ENCODE measurements around the gene CCDC12.

CCDC12 gene

DNA sequence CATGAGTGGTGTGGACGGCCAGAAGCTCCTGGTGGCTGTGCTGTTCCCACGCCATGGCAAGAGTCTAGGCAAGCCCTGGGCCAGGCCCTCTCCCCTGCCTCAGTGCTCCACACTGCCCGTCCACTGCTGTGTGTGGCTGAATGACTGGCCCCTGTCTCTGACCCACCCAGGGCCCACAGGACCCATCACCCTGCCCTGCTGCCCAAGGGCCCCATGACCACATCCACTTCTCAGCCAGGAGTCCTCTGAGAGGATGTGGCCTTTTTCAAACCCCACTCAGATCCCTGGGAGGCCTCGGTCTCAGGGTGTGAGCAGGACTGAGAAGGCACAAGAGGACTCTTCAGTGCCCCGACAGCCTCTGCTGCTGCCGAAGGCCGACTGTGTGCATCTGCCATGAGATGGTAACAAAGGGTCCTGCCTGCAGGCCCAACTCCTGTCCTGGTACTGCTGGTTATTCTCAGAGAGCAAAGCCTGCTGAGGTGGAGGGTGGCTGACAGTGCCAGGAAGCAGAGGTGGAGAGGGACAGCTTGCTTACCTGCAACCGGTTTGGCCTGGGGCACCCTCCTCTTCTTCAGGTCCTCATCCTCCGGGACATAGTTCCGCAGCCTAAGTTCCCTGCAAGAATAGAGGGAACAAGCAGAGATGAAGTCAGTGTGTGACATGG lies 51.5 kb downstream of the CCDC12 start:
- no peak overlapping the region for H3K4me3 ChIP-seq (ENCODE audit: low read depth, low read length)
- DNase-seq (ENCODE audit: low read depth), result no peak
- no peak for TF ChIP-seq POLR2A (IDR thresholded peaks at IDR 0.05; ENCODE audit: extremely low read depth, insufficient read length)
- no peak for TF ChIP-seq MYC (IDR thresholded peaks at IDR 0.05; ENCODE audit: low read depth, low read length)
- TF ChIP-seq, protein P1, sequence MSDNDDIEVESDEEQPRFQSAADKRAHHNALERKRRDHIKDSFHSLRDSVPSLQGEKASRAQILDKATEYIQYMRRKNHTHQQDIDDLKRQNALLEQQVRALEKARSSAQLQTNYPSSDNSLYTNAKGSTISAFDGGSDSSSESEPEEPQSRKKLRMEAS (IDR thresholded peaks at IDR 0.05; ENCODE audit: low read depth, low read length), result no peak
- TF ChIP-seq, protein P2, sequence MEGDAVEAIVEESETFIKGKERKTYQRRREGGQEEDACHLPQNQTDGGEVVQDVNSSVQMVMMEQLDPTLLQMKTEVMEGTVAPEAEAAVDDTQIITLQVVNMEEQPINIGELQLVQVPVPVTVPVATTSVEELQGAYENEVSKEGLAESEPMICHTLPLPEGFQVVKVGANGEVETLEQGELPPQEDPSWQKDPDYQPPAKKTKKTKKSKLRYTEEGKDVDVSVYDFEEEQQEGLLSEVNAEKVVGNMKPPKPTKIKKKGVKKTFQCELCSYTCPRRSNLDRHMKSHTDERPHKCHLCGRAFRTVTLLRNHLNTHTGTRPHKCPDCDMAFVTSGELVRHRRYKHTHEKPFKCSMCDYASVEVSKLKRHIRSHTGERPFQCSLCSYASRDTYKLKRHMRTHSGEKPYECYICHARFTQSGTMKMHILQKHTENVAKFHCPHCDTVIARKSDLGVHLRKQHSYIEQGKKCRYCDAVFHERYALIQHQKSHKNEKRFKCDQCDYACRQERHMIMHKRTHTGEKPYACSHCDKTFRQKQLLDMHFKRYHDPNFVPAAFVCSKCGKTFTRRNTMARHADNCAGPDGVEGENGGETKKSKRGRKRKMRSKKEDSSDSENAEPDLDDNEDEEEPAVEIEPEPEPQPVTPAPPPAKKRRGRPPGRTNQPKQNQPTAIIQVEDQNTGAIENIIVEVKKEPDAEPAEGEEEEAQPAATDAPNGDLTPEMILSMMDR (IDR thresholded peaks at IDR 0.05; ENCODE audit: low read depth, low read length), result no peak

DNA sequence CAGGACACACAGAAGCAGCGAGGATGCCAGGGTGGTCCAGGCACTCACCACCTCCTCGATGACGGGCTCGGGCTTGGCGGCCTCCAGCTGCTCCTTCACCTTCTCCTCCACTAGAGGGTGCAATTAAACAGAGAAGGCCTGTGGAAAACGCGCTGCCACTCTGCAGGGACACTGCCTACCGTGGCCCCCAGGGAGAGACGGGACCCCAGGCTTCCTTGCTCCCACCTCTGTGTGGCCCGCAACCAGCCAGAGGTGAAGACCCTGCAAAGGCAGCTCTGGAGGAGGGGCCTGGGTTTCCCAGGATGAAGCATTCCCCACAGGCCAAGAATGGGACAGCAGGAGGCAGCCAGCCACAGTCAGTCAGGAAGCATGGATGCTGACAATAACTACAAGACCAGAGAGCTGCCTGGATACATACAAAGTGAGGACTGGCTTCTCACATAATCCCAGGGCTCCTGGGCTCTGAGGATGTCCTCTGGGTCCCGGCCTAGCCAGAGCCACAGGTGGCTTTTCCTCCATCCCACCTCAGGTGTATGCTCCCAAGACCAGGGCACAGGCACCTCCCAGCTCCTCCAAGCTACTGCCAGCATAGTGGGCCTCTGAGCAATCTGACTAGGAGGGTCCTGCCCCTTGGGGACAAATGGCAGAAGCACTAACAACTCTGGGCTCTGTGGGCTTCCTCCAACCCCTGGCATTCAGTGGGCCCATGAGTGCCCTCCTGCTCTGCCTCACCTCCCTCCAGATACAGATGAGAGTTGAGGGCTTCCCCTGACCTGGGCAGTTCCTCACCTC lies 52.8 kb downstream of the CCDC12 start:
- TF ChIP-seq, protein P2 (IDR thresholded peaks at IDR 0.05; ENCODE audit: low read depth, low read length), result peak; percentile 51
- TF ChIP-seq POLR2A (IDR thresholded peaks at IDR 0.05; ENCODE audit: extremely low read depth, insufficient read length), result no peak
- DNase-seq (ENCODE audit: low read depth), result peak; percentile 56
- no peak overlapping the region for H3K4me3 ChIP-seq (ENCODE audit: low read depth, low read length)

DNA sequence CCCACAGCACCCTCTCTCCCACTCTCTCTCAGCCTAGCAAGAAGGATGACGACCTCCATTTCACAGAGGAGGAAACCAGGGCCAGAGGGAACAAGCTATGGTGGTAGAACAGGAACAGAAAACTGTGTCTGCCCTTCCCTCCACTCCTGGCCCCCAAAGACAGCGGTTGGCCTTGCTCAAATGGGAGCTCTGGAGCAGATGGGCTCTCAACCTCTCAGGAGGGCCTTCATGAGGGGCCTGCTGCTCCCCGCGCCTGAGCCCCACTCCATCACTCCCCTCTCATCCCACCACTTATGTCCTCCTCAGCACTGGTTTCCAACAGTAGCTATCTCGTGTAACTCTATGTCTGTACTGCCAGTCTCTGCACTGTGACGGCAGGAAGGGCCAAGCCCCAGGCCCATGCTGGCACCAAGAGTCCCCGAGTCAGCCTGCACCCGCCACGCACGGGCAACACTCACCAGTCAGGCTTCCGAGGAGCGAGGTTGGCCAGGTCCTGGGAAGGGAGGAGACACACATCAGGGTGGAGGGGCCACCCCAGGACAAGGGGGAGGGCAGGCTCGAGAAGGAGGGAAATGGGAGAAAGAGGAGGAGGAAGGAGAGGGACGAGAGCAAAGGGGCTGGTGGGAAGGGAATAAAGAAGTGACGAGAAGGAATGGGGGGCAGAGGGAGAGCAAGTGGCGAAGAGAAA lies 53.5 kb downstream of the CCDC12 start:
- TF ChIP-seq MYC (IDR thresholded peaks at IDR 0.05; ENCODE audit: low read depth, low read length) (no peak), POLR2A (IDR thresholded peaks at IDR 0.05; ENCODE audit: extremely low read depth, insufficient read length) (no peak)
- TF ChIP-seq, protein P2 (IDR thresholded peaks at IDR 0.05; ENCODE audit: low read depth, low read length), result no peak
- TF ChIP-seq, protein P1 (IDR thresholded peaks at IDR 0.05; ENCODE audit: low read depth, low read length), result no peak
- DNase-seq (ENCODE audit: low read depth), result no peak
- no peak overlapping the region for H3K4me3 ChIP-seq (ENCODE audit: low read depth, low read length)

DNA sequence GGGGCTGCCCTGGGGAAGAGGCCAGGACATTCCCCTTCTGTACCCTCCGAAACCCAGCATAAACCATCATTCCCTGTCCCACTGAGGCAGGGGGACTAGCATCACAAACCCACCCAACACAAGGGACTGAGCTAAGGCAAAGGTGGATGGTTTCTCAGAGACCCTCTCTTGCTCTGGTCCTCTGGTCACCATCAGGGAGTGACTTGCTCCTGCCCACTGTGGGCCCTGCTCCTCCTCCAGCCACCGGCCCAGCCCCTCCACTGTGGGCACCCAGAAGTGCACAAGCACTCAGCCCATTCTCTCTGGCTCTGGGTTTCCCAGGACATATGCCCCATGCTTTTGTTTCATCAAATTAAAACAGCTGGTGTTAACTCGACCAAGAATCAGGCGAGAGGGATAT lies 54.1 kb downstream of the CCDC12 start:
- H3K4me3 ChIP-seq (ENCODE audit: low read depth, low read length), result no peak overlapping the region
- TF ChIP-seq, protein P1 (IDR thresholded peaks at IDR 0.05; ENCODE audit: low read depth, low read length), result no peak
- TF ChIP-seq POLR2A (IDR thresholded peaks at IDR 0.05; ENCODE audit: extremely low read depth, insufficient read length) (no peak), MYC (IDR thresholded peaks at IDR 0.05; ENCODE audit: low read depth, low read length) (no peak)
- TF ChIP-seq, protein P2 (IDR thresholded peaks at IDR 0.05; ENCODE audit: low read depth, low read length), result no peak
- no peak for DNase-seq (ENCODE audit: low read depth)

DNA sequence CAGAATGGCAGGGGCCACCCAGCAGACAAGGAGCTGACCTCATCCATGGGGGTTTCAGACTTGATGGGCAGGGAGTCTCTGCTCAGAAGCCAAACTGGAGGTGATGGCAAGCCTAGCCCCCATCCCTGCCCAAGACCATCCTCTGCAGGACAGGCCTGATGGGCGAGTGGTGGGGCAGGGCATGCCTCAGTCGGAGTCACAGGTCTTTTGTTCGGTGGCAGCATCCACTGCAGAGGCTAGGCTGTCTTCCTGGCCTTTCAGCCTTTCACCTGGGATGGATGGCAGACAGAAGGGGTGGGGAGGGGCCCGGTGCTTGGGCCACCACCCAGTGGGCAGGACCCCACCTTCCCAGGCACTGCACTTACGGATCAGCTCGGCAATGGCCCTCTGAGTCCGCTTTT lies 54.7 kb downstream of the CCDC12 start:
- no peak for TF ChIP-seq POLR2A (IDR thresholded peaks at IDR 0.05; ENCODE audit: extremely low read depth, insufficient read length)
- TF ChIP-seq, protein P2 (IDR thresholded peaks at IDR 0.05; ENCODE audit: low read depth, low read length), result no peak
- TF ChIP-seq, protein P1 (IDR thresholded peaks at IDR 0.05; ENCODE audit: low read depth, low read length), result no peak
- no peak for TF ChIP-seq MYC (IDR thresholded peaks at IDR 0.05; ENCODE audit: low read depth, low read length)
- DNase-seq (ENCODE audit: low read depth), result no peak
- H3K4me3 ChIP-seq (ENCODE audit: low read depth, low read length), result no peak overlapping the region
